GM18502 (cell line): ENCODE results near the gene LPP.

Source experiments
- ATAC-seq: cut with Tn5 transposase; IDR thresholded peaks from one replicate; pipeline ENCODE4 v1.9.1; 2021; ENCODE audit warnings: mild to moderate bottlenecking; ENCODE audit not compliant: unreplicated experiment, poor library complexity

Gene LPP

GRCh38 chr3:188217011-188217463 lies 63.1 kb downstream of the LPP start:
- no peak for ATAC-seq

- ATAC-seq = no peak
Measured at GRCh38 chr3:188217726-188218125, 63.8 kb downstream of the LPP start.

GRCh38 chr3:188218603-188219002 lies 64.6 kb downstream of the LPP start:
- ATAC-seq = no peak

- ATAC-seq = no peak
Measured at GRCh38 chr3:188219147-188219546, 65.2 kb downstream of the LPP start.

- no peak for ATAC-seq
Measured at GRCh38 chr3:188220097-188220788, 66.3 kb downstream of the LPP start.

GRCh38 chr3:188220988-188221818 lies 67.2 kb downstream of the LPP start:
- no peak for ATAC-seq

- ATAC-seq = no peak
Measured at GRCh38 chr3:188223936-188224335, 70.0 kb downstream of the LPP start.

- no peak for ATAC-seq
Measured at GRCh38 chr3:188227442-188227841, 73.5 kb downstream of the LPP start.

GRCh38 chr3:188229177-188229576 lies 75.2 kb downstream of the LPP start:
- no peak for ATAC-seq

GRCh38 chr3:188229726-188230125 lies 75.8 kb downstream of the LPP start:
- no peak for ATAC-seq

- no peak for ATAC-seq
Measured at GRCh38 chr3:188230962-188231361, 77.0 kb downstream of the LPP start.

GRCh38 chr3:188231456-188231855 lies 77.5 kb downstream of the LPP start:
- no peak for ATAC-seq

GRCh38 chr3:188232656-188233055 lies 78.7 kb downstream of the LPP start:
- no peak for ATAC-seq

- no peak for ATAC-seq
Measured at GRCh38 chr3:188233320-188233719, 79.4 kb downstream of the LPP start.

- ATAC-seq = no peak
Measured at GRCh38 chr3:188234132-188234531, 80.2 kb downstream of the LPP start.

- no peak for ATAC-seq
Measured at GRCh38 chr3:188236271-188236670, 82.3 kb downstream of the LPP start.

- ATAC-seq = no peak
Measured at GRCh38 chr3:188239035-188239434, 85.1 kb downstream of the LPP start.

GRCh38 chr3:188239577-188239976 lies 85.6 kb downstream of the LPP start:
- ATAC-seq = no peak

- no peak for ATAC-seq
Measured at GRCh38 chr3:188240189-188240981, 86.4 kb downstream of the LPP start.

GRCh38 chr3:188241072-188241471 lies 87.1 kb downstream of the LPP start:
- ATAC-seq = no peak

GRCh38 chr3:188241883-188242282 lies 87.9 kb downstream of the LPP start:
- ATAC-seq = no peak
